Activated naive CD8-positive, alpha-beta T cell (primary cell): ENCODE measurements around the gene TOR1A.
A peak's percentile ranks its signal among the peaks of the same experiment; 100 is the strongest.

ENCODE experiments used
- H3K27ac Mint-ChIP-seq: one replicate; pipeline ENCODE4 v1.8.0; 2021; ENCODE audit warnings: mixed read lengths
- H3K27me3 Mint-ChIP-seq: one replicate; pipeline ENCODE4 v1.8.0; 2021; ENCODE audit warnings: mixed read lengths
- H3K36me3 Mint-ChIP-seq: one replicate; pipeline ENCODE4 v1.8.0; 2021; ENCODE audit warnings: mixed read lengths
- H3K4me1 Mint-ChIP-seq: one replicate; pipeline ENCODE4 v1.8.0; 2021; ENCODE audit warnings: low read depth, mixed read lengths
- H3K4me3 Mint-ChIP-seq: one replicate; pipeline ENCODE4 v1.8.0; 2021; ENCODE audit warnings: mild to moderate bottlenecking, mixed read lengths
- H3K9me3 Mint-ChIP-seq: one replicate; pipeline ENCODE4 v1.8.0; 2021; ENCODE audit warnings: low read depth, mixed read lengths

The TOR1A gene

GRCh38 chr9:129838707-129839259 lies 14.8 kb upstream of the TOR1A start:
- Mint-ChIP-seq H3K27ac (peak overlapping the region; percentile 90), H3K9me3 (no peaks in the 10 kb centered on the region), H3K4me3 (peak overlapping the region; percentile 71), H3K4me1 (peaks cover 68% of the 10 kb centered on the region), H3K27me3 (no peaks in the 10 kb centered on the region), H3K36me3 (peaks cover 3% of the 10 kb centered on the region)

GRCh38 chr9:129836311-129837007 lies 12.5 kb upstream of the TOR1A start:
- H3K4me1 Mint-ChIP-seq = peaks cover 70% of the 10 kb centered on the region
- H3K9me3 Mint-ChIP-seq = no peaks in the 10 kb centered on the region
- H3K4me3 Mint-ChIP-seq = peak overlapping the region; percentile 94
- peak overlapping the region; percentile 90 for H3K27ac Mint-ChIP-seq
- H3K36me3 Mint-ChIP-seq = peaks cover 6% of the 10 kb centered on the region
- no peaks in the 10 kb centered on the region for H3K27me3 Mint-ChIP-seq

- Mint-ChIP-seq H3K27me3 (no peaks in the 10 kb centered on the region), H3K36me3 (peaks cover 6% of the 10 kb centered on the region), H3K27ac (peak overlapping the region; percentile 90), H3K4me1 (peaks cover 63% of the 10 kb centered on the region), H3K9me3 (no peaks in the 10 kb centered on the region), H3K4me3 (peak overlapping the region; percentile 94)
These were observed 11.9 kb upstream of the TOR1A start for GRCh38 chr9:129835860-129836223.

GRCh38 chr9:129835128-129835859 lies 11.4 kb upstream of the TOR1A start, which contains the start of the genes C9orf78 and USP20:
Gene C9orf78 (minus strand): TSS chr9:129835275. CDS start chr9:129835221, 54 bp downstream.
Gene USP20 (plus strand): TSS chr9:129835458. CDS start chr9:129852556, 17,098 bp downstream.
- H3K27me3 Mint-ChIP-seq = no peaks in the 10 kb centered on the region
- H3K36me3 Mint-ChIP-seq = peaks cover 6% of the 10 kb centered on the region
- H3K9me3 Mint-ChIP-seq = no peaks in the 10 kb centered on the region
- H3K27ac Mint-ChIP-seq = peak within 1 kb of the TSS; percentile 96
- peaks cover 60% of the 10 kb centered on the region for H3K4me1 Mint-ChIP-seq
- peak within 1 kb of the TSS; percentile 98 for H3K4me3 Mint-ChIP-seq

- Mint-ChIP-seq H3K36me3 (peaks cover 6% of the 10 kb centered on the region), H3K4me3 (peak overlapping the region; percentile 98), H3K27ac (peak overlapping the region; percentile 96), H3K9me3 (no peaks in the 10 kb centered on the region), H3K4me1 (peaks cover 56% of the 10 kb centered on the region), H3K27me3 (no peaks in the 10 kb centered on the region)
These were observed 10.7 kb upstream of the TOR1A start for GRCh38 chr9:129834489-129835127.

- H3K4me1 Mint-ChIP-seq = peaks cover 41% of the 10 kb centered on the region
- H3K9me3 Mint-ChIP-seq = no peaks in the 10 kb centered on the region
- peaks cover 6% of the 10 kb centered on the region for H3K36me3 Mint-ChIP-seq
- peak overlapping the region; percentile 98 for H3K4me3 Mint-ChIP-seq
- no peaks in the 10 kb centered on the region for H3K27me3 Mint-ChIP-seq
- peak overlapping the region; percentile 54 for H3K27ac Mint-ChIP-seq
These were observed 9.0 kb upstream of the TOR1A start for GRCh38 chr9:129832982-129833381.

- no peaks in the 10 kb centered on the region for H3K9me3 Mint-ChIP-seq
These were observed 5.0 kb upstream of the TOR1A start for GRCh38 chr9:129828969-129829368.

GRCh38 chr9:129828051-129828450 lies 4.1 kb upstream of the TOR1A start:
- Mint-ChIP-seq H3K4me1 (peaks cover 6% of the 10 kb centered on the region), H3K27ac (no peak overlapping the region), H3K4me3 (no peak overlapping the region), H3K9me3 (no peaks in the 10 kb centered on the region), H3K36me3 (no peaks in the 10 kb centered on the region), H3K27me3 (no peaks in the 10 kb centered on the region)

More at GRCh38 chr9:129828969-129829368, 5.0 kb upstream of the TOR1A start:
- Mint-ChIP-seq H3K27me3 (no peaks in the 10 kb centered on the region), H3K4me1 (peaks cover 14% of the 10 kb centered on the region), H3K36me3 (peaks cover 5% of the 10 kb centered on the region), H3K27ac (no peak overlapping the region), H3K4me3 (no peak overlapping the region)

- Mint-ChIP-seq H3K27ac (no peak overlapping the region), H3K27me3 (no peaks in the 10 kb centered on the region), H3K4me1 (peaks cover 14% of the 10 kb centered on the region), H3K36me3 (peaks cover 3% of the 10 kb centered on the region), H3K9me3 (no peaks in the 10 kb centered on the region), H3K4me3 (no peak overlapping the region)
These were observed 2.8 kb upstream of the TOR1A start for GRCh38 chr9:129826759-129827158.

DNA sequence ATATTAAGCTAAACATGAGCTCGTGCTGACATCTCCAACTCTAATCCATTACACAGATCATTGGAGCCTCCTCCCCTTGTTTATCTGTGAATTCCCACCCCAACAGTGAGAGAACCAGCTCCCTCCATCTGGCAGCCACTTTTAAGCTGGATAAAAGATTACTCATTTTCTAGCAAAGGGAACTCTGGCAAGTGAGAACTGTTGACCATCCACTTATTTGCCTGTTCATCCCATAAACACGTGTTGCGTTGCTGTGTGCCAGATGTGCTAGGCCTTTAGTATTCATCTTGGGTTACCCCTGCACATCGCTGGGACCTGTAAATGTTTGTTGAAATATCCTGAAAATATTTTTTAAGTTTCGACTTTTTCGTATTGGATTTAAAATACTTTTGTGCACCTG lies 2.4 kb upstream of the TOR1A start:
- no peaks in the 10 kb centered on the region for H3K27me3 Mint-ChIP-seq
- H3K9me3 Mint-ChIP-seq = no peaks in the 10 kb centered on the region
- H3K4me3 Mint-ChIP-seq = no peak overlapping the region
- peaks cover 3% of the 10 kb centered on the region for H3K36me3 Mint-ChIP-seq
- peaks cover 12% of the 10 kb centered on the region for H3K4me1 Mint-ChIP-seq
- H3K27ac Mint-ChIP-seq = no peak overlapping the region

DNA sequence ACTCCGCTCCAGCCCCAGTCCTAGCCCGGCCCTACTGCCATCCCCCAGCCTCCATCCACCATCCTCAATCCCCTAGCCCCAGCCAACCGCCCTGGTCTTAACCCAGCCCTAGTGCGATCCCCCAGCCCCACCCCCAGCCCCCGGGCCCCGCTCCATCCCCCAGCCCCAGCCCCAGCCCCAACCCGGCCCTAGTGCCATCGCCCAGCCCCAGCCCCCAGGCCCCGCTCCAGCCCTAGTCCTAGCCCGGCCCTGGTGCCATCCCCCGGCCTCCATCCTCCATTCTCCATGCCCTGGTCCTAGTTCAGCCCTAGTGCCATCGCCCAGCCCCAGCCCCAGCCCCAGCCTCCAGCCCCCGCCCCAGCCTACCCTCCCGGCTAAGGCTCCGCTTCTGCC lies 398 bp downstream of the TOR1A start:
- Mint-ChIP-seq H3K27ac (no peak overlapping the region), H3K9me3 (no peaks in the 10 kb centered on the region), H3K36me3 (peaks cover 3% of the 10 kb centered on the region), H3K27me3 (no peaks in the 10 kb centered on the region), H3K4me3 (peak overlapping the region; percentile 86), H3K4me1 (peaks cover 11% of the 10 kb centered on the region)

DNA sequence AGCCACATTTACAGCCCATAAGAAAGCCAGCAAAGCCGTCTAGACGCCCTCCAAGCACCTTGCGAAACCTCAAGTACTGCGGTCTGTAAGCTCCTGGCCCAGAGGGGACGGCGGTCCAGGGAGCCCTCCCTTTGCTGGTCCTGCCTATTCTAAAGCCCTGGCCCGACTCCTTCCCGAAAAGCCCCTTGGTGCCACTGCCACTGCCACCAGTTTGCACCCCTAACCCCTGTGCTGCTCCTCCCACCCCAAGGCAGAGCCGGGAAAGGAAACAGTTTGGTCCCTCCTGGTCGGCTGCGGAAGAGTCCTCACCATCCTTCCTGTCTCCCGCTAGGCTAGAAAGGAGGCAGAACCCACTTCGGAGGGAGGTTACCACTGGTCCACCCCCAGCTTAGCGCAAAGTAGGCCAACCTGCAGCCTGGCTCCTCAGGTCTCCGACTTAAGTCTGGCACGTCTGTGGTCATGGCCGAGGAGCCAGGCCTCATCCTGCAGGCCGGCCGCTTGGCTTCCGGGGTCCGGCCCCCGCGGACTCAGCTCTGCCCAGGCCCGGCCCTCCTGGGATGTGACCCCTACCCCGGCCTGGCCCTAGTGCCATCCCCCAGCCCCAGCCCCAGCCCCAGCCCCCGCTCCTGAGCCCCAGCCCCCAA lies 916 bp downstream of the TOR1A start:
- Mint-ChIP-seq H3K4me1 (peaks cover 12% of the 10 kb centered on the region), H3K36me3 (peaks cover 5% of the 10 kb centered on the region), H3K9me3 (no peaks in the 10 kb centered on the region), H3K27me3 (no peaks in the 10 kb centered on the region), H3K27ac (peak overlapping the region; percentile 46), H3K4me3 (peak overlapping the region; percentile 86)

DNA sequence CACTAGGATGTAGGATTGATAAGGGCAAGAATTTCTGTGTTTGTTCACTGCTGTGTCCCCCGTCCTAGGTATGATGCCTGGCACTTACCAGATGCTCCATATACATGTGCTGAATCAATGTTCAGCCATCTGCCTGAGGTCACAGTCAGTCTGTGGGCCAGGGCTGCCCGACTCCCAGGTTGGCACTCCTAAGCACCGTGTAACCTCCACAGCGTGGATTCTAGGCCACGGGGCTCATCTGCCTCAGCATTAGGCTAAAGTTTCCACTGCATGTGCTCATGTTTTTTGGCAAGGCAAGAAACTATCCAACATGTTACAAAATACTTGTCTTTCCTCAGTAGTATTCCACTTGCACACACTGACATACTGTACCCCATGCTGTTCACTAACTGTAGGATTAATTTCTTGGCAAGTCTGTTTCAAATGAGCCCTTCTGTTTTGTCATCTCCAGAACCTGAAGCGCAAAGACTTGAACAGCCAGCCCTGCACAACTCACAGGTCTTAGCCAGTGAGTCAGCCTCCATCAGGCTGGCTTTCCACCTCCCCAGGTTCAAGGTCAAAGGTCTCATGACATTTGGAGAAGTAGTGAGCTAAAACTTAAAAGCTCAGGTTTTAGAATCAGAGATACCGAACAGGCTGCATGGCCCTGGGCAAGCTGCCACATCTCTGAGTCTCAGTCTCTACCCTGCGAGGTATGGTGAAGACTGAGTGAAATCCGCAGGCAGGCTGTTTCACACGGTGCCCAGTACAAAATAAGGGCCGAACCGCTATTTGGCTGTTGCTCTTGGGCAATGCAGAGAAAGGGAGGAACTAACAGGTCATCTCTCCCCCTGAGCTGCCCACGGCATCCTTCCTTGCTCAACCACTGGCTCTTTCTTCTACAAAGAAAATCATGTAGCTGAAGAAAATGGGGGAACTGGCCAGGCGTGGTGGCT lies 7.2 kb downstream of the TOR1A start:
- H3K9me3 Mint-ChIP-seq = no peaks in the 10 kb centered on the region
- peaks cover 5% of the 10 kb centered on the region for H3K4me1 Mint-ChIP-seq
- no peak overlapping the region for H3K27ac Mint-ChIP-seq
- H3K36me3 Mint-ChIP-seq = peaks cover 5% of the 10 kb centered on the region
- H3K27me3 Mint-ChIP-seq = no peaks in the 10 kb centered on the region
- no peak overlapping the region for H3K4me3 Mint-ChIP-seq

GRCh38 chr9:129815278-129815677 lies 8.7 kb downstream of the TOR1A start:
- Mint-ChIP-seq H3K4me1 (peaks cover 10% of the 10 kb centered on the region), H3K4me3 (no peak overlapping the region), H3K27ac (no peak overlapping the region), H3K9me3 (no peaks in the 10 kb centered on the region), H3K36me3 (peaks cover 5% of the 10 kb centered on the region), H3K27me3 (no peaks in the 10 kb centered on the region)
